Activated CD4-positive, CD25-positive, alpha-beta regulatory T cell treated with anti-CD3 and anti-CD28 coated beads, Interleukin-2, amount 50 U/mL, for 24 hours (primary cell): ENCODE measurements around the gene RNASEH1.
A peak's percentile ranks its signal among the peaks of the same experiment; 100 is the strongest.

Source experiments
- ATAC-seq, 2 donors: fragments of 150-1000 bp; cut with Tn5 transposase; one replicate each; pipeline ENCODE4 v1.10.0; 2021; ENCODE audit warnings: mild to moderate bottlenecking in 1 of 2, moderate library complexity in 1 of 2

RNASEH1 gene

GRCh38 chr2:3547915-3548314 lies 10.2 kb downstream of the RNASEH1 start:
- no peak for ATAC-seq

- no peak for ATAC-seq
Observed at GRCh38 chr2:3545788-3546478, 12.2 kb downstream of the RNASEH1 start.

GRCh38 chr2:3543023-3543683 lies 15.0 kb downstream of the RNASEH1 start:
- no peak for ATAC-seq

GRCh38 chr2:3542107-3542506 lies 16.0 kb downstream of the RNASEH1 start:
- no peak for ATAC-seq

- no peak for ATAC-seq
Observed at GRCh38 chr2:3539836-3540235, 18.3 kb downstream of the RNASEH1 start.

GRCh38 chr2:3536682-3537632 lies 21.2 kb downstream of the RNASEH1 start:
- ATAC-seq: peak in 1 of 2 donors; percentile 38

GRCh38 chr2:3535794-3536681 lies 22.1 kb downstream of the RNASEH1 start:
- no peak for ATAC-seq

GRCh38 chr2:3535467-3535793 lies 22.7 kb downstream of the RNASEH1 start:
- ATAC-seq: no peak

- ATAC-seq: no peak
Observed at GRCh38 chr2:3534251-3534814, 23.8 kb downstream of the RNASEH1 start.

GRCh38 chr2:3533836-3534235 lies 24.3 kb downstream of the RNASEH1 start:
- ATAC-seq: no peak

- no peak for ATAC-seq
Observed at GRCh38 chr2:3532941-3533340, 25.2 kb downstream of the RNASEH1 start.

- ATAC-seq: no peak
Observed at GRCh38 chr2:3529316-3530025, 28.7 kb downstream of the RNASEH1 start.

- no peak for ATAC-seq
Observed at GRCh38 chr2:3527886-3528785, 30.0 kb downstream of the RNASEH1 start.

- no peak for ATAC-seq
Observed at GRCh38 chr2:3526871-3527270, 31.3 kb downstream of the RNASEH1 start.

GRCh38 chr2:3523551-3524041 lies 34.5 kb downstream of the RNASEH1 start:
- no peak for ATAC-seq

- no peak for ATAC-seq
Observed at GRCh38 chr2:3522961-3523421, 35.1 kb downstream of the RNASEH1 start.

GRCh38 chr2:3520591-3520990 lies 37.5 kb downstream of the RNASEH1 start:
- no peak for ATAC-seq

- ATAC-seq: peak; percentile 76 to 79
Observed at GRCh38 chr2:3519255-3520205, 38.6 kb downstream of the RNASEH1 start, which contains the start of gene ADI1. TSS of gene ADI1 (minus strand) at chr2:3519531. CDS start at chr2:3519487, 44 bp downstream.
